Peyer's patch (tissue), 4 donors: Measurements from ENCODE around the gene GABRG3. TPM values are rescaled to one million over a fixed set of nuclear protein-coding genes. Genes with fewer than 3 reads are reported as not detected.

Experiments used
- DNase-seq, 3 donors: peaks; one replicate each; pipeline ENCODE4 v3.0.0-alpha.2; 2017 to 2019
- H3K27ac ChIP-seq, 4 donors: fragments of 200-600 bp; sonication (generic); one replicate each; pipeline ENCODE4 v1.5.1; 2016 to 2019
- H3K27me3 ChIP-seq, 2 donors: fragments of 200-600 bp; sonication (generic); one replicate each; pipeline ENCODE4 v1.5.1; 2019
- H3K36me3 ChIP-seq, 3 donors: fragments of 200-600 bp; sonication (generic); one replicate each; pipeline ENCODE4 v1.5.1; 2016 to 2019
- H3K4me1 ChIP-seq, 4 donors: fragments of 200-600 bp; sonication (generic); one replicate each; pipeline ENCODE4 v1.5.1; 2016 to 2019
- H3K4me3 ChIP-seq, 4 donors: fragments of 200-600 bp; sonication (generic); 1 replicate in 3 of 4; 2 replicates in 1 of 4; pipeline ENCODE4 v1.5.1; 2016 to 2019; ENCODE audit warnings: mild to moderate bottlenecking in 1 of 4
- H3K9me3 ChIP-seq, 4 donors: fragments of 200-600 bp; sonication (generic); one replicate each; pipeline ENCODE4 v1.5.1; 2016 to 2019; ENCODE audit warnings: mild to moderate bottlenecking in 1 of 4
- POLR2A ChIP-seq, 2 donors: fragments of 450-650 bp; IDR thresholded peaks; one replicate each; pipeline ENCODE4 v1.5.1; 2017; ENCODE audit warnings: antibody characterized with exemption in 2 of 2, mild to moderate bottlenecking in 2 of 2, moderate library complexity in 2 of 2
- small RNA-seq, 2 donors: library from RNA; depleted of rRNA; stranded (forward); fragments of <200 nt; gene quantifications; one replicate each; pipeline ENCODE3, GENCODE V24; 2016
- total RNA-seq, 4 donors: library from RNA; depleted of rRNA; stranded (reverse); fragments of >200 nt; gene quantifications; one replicate each; pipeline ENCODE4 v1.1.0, GENCODE V29; 2016
- TF ChIP-seq, protein P1 (sequence below), 6 experiments: fragments of 450-650 bp in 4 of 6; fragments of 200-600 bp in 2 of 6; sonication (generic) in 1 of 6; IDR thresholded peaks; one replicate each; pipeline ENCODE4 v1.5.1; 2017 to 2019; ENCODE audit warnings: antibody characterized with exemption in 6 of 6, mild to moderate bottlenecking in 3 of 6, moderate library complexity in 1 of 6

Gene GABRG3
- total RNA-seq, 4 donors from 2014 or later = not detected

- H3K4me3 ChIP-seq = no peak overlapping the region
- no peaks in the 10 kb centered on the region for H3K36me3 ChIP-seq
- no peak for DNase-seq
- H3K27me3 ChIP-seq = no peaks in the 10 kb centered on the region
- no peaks in the 10 kb centered on the region for H3K9me3 ChIP-seq
- TF ChIP-seq, protein P1, sequence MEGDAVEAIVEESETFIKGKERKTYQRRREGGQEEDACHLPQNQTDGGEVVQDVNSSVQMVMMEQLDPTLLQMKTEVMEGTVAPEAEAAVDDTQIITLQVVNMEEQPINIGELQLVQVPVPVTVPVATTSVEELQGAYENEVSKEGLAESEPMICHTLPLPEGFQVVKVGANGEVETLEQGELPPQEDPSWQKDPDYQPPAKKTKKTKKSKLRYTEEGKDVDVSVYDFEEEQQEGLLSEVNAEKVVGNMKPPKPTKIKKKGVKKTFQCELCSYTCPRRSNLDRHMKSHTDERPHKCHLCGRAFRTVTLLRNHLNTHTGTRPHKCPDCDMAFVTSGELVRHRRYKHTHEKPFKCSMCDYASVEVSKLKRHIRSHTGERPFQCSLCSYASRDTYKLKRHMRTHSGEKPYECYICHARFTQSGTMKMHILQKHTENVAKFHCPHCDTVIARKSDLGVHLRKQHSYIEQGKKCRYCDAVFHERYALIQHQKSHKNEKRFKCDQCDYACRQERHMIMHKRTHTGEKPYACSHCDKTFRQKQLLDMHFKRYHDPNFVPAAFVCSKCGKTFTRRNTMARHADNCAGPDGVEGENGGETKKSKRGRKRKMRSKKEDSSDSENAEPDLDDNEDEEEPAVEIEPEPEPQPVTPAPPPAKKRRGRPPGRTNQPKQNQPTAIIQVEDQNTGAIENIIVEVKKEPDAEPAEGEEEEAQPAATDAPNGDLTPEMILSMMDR (IDR thresholded peaks at IDR 0.05) = no peak
- no peak for TF ChIP-seq POLR2A (IDR thresholded peaks at IDR 0.05)
- no peaks in the 10 kb centered on the region for H3K4me1 ChIP-seq
- H3K27ac ChIP-seq = no peak overlapping the region
Measured at GRCh38 chr15:27589782-27590181, 618.8 kb downstream of the GABRG3 start.

Small RNAs within 50 kb of the gene (small RNA-seq; reads per million reads assigned to genes)
- gene RNA5SP391 (0 reads per million in 2 donors), gene SERPINE4P (0 reads per million in 2 donors)

Other genes with a start within 250 kb of the GABRG3 start
- 1 to 10 TPM in 3 of 4 donors, under 1 TPM in 1; 0.67 to 3.2 (median 2.2) TPM for gene GABRB3, start 198.1 kb upstream of the GABRG3 start, total RNA-seq
- gene GABRA5, start 104.1 kb upstream of the GABRG3 start, total RNA-seq = not detected